Activated CD4-positive, CD25-positive, alpha-beta regulatory T cell (primary cell): ENCODE measurements around the gene CTDSP1.

ENCODE experiments used
- DNase-seq, 4 experiments: peaks; one replicate each; lab custom pipeline; 2025; lab: John Stamatoyannopoulos, UW

Gene CTDSP1

DNA sequence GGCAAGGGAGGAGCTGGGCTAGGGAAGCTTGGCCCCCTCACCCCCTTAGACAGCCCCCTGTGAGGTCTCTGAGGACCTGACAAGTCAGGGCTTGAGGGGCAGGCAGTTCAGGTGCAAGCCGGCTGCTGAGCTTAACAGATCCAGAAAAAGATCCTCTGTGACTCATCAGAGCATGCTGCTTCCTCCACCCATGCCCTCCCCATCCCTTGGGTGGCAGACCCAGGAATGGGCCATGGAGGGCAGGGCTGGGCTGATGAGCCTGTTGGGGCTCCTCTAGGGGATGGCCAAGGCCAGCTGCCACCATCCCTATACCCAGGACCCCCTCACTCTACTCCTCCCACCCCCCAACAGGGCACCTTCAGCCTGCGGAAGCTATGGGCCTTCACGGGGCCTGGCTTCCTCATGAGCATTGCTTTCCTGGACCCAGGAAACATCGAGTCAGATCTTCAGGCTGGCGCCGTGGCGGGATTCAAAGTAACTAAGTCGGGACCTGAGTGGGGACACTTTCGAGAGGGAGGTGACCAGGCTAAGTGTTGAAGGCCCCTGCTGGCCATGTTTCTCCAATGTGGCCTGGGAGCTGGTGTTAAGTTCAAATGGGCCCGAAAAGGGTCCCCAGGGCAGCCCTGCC lies 15.7 kb upstream of the CTDSP1 start:
- no peak for DNase-seq

DNA sequence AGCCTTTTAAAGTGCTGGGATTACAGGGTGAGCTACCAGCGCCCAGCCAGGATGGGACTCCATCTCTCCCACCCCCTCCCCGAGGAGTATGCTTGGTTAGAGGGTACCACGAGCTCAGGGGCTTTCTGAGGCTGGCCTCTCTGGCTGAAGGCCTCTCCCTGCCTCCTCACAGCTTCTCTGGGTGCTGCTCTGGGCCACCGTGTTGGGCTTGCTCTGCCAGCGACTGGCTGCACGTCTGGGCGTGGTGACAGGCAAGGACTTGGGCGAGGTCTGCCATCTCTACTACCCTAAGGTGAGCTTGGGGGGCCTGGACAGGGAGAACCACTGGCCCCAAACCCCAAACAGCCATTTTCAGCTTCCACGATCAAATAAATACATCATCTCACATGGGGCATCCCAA lies 14.7 kb upstream of the CTDSP1 start:
- no peak for DNase-seq

DNA sequence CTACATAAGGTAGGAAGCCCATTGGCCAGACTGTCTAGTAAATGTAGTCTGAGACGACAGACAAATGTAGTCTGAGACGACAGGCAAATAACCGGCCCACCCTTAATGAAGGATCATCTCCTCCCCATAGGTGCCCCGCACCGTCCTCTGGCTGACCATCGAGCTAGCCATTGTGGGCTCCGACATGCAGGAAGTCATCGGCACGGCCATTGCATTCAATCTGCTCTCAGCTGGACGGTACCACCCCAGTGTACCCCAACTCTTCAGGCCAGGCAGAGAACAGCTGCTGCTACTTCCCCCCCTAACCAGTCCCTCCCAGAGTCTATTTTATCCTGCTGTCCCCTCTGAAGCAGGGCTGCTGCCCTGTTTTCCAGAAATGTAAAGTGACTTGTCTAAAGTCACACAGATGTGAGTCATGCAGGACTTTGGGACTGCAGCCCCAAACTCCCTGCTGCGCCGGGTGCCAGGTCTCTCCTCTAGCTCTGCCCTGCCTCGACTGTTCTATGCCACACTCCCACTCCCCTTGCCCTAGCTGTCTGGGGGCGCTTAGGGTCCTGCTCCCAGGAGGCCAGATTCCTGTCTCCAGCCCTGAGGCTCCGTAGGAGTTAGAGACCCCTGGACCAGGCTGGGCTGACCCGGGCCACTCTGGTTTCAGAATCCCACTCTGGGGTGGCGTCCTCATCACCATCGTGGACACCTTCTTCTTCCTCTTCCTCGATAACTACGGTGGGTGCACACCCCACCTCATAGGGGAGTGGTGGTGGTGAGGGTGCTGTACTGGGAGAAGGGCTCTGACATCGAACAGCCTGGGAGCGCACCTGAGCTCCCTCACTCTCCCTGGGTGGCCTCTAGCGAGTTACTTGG lies 12.9 kb upstream of the CTDSP1 start:
- no peak for DNase-seq

DNA sequence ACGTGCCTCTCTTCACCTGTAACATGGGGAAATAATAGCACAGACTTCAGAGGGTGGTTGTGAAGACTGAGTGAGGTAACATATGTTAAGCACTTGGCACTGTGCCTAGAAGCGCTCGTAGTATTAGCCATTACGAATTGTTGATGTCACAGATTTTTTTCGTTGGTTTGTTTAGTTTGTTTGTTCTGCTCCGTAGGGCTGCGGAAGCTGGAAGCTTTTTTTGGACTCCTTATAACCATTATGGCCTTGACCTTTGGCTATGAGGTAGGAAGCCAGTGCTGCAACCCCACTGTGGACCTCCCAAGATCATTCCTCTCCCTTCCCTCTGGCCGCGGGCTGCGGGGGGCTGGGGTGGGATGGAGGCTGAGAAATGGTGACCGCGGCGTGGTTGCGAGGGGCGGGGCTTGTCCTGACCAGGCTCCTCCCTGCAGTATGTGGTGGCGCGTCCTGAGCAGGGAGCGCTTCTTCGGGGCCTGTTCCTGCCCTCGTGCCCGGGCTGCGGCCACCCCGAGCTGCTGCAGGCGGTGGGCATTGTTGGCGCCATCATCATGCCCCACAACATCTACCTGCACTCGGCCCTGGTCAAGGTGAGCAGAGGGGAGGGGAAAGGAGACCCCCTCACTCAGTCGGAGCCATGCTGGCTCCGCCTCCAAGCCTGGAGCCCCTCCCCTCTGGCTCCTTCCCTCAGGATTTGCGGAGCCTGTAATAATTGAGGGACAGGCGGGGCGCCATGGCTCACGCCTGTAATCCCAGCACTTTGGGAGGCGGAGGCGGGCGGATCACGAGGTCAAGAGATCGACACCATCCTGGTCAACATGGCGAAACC lies 12.1 kb upstream of the CTDSP1 start:
- no peak for DNase-seq

DNA sequence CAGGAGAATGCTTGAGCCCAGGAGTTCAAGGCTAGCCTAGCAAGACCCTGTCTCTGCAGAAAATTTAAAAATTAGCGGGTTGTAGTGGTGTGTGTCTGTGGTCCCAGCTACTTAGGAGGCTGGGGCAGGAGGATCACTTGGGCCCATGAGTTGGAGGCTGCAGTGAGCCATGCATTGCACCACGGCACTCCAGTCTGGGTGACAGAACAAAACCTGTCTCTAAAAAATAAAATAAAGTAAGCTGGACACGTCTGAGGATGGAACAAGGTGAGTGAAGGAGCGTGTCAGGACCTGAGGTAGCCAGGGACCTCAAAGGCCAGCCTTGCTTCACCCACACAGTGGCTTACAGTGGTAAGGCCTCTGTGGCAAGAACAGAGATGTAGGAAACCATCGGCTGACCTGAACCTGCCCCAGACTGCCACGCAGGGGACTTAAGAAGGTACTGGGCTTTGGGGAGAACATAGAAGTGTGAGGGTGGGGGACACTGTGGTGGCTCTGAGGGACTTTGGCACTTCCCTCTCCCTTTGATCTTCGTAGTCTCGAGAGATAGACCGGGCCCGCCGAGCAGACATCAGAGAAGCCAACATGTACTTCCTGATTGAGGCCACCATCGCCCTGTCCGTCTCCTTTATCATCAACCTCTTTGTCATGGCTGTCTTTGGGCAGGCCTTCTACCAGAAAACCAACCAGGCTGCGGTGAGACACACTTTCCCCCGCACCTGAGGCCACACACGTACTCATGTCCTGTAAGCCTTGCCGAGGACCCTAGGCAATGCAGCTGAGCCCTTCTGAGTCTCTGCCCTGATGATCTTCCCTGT lies 10.1 kb upstream of the CTDSP1 start:
- DNase-seq, result no peak

DNA sequence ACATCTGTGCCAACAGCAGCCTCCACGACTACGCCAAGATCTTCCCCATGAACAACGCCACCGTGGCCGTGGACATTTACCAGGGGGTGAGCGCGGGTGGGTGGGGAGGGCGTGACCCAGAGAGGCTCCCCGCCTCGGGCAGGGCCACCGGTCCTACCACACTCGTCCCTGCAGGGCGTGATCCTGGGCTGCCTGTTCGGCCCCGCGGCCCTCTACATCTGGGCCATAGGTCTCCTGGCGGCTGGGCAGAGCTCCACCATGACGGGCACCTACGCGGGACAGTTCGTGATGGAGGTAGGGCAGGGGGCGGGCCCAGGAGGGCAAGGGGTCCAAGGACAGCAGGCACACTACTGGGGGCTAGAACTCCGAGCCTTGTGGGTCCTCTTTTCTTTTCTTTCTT lies 8.5 kb upstream of the CTDSP1 start:
- DNase-seq, result no peak

DNA sequence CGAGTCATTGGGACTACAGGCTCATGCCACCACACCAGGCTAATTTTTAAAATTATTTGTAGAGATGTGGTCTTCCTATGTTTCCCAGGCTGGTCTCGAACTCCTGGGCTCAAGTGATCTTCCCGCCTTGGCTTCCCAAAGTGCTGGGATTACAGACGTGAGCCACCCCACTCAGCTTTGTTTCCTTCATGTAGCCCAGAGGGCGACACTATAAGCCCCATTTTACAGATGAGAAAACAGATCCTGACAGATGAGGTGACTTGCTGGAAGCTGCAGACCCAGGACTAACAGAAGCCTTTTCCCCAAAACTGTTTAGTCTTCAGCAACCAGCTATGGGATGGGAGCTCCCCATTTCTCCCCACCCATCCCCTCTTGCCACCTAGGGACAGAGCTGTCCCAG lies 7.2 kb upstream of the CTDSP1 start:
- no peak for DNase-seq

DNA sequence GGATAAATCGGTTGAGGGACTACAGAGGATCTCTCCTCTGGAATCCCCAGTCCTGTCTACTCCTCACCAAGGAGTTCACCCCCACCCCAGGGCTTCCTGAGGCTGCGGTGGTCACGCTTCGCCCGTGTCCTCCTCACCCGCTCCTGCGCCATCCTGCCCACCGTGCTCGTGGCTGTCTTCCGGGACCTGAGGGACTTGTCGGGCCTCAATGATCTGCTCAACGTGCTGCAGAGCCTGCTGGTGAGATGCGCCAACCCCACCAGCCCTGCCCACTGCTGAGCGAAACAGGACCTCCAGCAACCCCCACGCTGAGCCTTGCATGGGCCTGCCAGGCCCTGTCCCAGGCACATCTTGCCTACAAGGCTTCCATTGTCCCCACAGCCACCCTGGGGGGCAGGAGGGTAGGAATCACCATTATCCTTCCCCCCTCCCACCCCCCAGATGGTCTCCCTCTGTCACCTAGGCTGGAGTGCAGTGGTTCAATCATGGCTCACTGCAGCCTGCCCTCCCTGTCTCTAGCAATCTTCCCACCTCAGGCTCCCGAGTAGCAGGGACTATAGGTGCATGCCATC lies 6.7 kb upstream of the CTDSP1 start:
- DNase-seq, result no peak

DNA sequence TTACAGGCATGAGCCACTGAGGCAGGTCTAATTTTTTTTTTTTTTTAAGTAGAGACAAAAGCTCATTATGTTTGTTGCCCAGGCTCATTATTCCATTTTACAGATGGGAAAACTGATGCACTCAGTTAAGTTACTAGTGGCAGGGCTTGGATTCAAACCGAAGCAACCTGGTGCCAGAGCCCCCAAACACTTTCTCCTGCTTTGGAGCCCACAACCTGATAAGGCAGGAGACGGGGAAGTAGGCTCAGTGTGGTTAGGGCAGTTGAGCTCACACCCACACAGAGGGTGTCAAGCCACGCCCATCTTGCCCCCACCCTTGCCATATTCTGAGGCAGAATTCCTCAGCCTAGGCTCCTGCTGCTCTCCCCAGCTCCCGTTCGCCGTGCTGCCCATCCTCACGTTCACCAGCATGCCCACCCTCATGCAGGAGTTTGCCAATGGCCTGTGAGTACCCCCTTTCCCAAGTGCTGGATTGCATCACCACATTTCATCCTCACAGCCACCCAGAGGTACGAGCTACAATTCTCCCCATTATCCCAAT lies 5.8 kb upstream of the CTDSP1 start:
- no peak for DNase-seq

DNA sequence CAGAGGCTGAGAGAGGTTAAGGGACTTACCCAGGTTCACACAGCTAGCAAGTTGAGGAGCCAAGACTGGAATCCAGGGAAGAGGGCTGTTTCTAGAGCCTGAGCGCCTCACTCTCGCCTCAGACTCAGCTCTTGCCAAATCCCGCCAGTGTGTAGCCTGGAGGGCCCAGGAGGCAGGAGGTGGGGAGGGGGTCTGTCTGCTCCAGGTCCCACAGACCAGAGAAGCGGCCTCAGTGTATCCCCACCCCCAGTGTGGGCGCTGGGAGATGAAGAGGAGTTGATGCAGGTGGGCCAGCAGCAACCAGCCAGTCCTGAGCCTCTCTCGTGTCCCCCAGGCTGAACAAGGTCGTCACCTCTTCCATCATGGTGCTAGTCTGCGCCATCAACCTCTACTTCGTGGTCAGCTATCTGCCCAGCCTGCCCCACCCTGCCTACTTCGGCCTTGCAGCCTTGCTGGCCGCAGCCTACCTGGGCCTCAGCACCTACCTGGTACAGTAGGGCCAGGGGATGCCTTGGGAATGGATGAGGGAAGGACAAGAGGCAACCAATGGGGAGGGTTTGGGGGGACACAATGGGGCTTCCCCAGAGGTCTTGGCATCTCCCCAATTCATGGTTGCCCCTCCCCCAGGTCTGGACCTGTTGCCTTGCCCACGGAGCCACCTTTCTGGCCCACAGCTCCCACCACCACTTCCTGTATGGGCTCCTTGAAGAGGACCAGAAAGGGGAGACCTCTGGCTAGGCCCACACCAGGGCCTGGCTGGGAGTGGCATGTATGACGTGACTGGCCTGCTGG lies 5.2 kb upstream of the CTDSP1 start:
- DNase-seq, result no peak

DNA sequence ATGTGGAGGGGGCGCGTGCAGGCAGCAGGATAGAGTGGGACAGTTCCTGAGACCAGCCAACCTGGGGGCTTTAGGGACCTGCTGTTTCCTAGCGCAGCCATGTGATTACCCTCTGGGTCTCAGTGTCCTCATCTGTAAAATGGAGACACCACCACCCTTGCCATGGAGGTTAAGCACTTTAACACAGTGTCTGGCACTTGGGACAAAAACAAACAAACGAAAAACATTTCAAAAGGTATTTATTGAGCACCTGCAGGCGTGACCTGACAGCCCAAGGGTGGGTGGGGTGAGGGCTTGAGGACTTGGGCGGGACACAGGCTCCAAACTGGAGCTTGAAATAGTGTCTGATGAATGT lies 4.6 kb upstream of the CTDSP1 start:
- no peak for DNase-seq

DNA sequence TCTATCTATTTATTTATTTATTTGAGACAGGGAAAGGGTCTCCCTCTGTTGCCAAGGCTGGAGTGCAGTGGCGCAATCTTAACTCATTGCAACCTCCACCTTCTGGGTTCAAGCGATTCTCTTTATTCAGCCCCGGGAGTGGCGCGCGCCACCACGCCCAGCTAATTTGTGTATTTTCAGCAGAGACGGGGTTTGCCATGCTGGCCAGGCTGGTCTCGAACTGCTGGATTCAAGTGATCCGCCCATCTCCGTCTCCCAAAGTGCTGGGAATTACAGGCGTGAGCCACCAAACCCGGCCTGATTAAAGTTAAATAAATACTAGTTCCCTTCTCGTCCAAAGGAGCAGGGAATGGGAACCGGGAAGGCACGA lies 4.2 kb upstream of the CTDSP1 start:
- no peak for DNase-seq

DNA sequence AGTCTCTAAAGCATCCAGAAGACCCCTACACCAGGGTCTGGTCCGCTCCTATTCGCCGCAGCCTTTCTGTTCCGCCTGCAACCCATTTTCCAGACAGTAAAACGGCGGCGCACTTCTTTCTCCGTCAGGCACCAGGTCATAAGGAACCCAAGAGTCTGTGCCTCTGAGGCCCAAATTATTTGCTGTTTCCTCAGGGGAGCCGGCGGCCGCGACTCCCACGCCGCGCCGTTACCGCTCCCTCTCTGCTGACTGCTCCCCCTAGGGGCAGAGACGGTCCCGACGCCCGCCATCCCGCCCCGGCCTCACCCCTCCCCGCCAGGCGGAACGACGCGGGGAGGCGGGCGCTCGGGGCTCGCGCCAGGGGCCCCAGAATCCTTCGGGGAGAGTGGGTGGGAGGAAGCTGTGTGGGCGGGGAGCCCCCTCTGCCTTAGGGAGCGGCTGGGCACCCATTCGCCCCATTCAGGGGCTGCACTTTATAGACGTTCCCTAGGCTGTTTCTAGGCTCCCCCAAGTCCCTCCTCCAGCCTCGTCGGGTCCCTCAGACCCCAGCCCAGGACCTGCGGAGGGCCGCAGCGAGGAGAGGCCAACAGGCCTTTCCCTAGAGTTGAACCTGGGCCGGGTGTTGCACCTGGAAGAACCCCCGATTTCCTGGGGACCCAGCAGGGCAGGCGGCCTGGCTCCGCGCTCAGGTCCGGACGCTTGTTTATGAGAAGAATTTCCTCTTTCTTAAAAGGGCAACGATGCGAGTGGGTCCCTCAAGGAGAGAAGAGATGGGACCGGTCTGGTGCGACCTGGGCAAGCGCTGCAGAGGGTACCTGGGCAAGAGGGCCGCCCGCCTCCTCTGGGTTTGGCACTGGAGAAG lies 3.6 kb upstream of the CTDSP1 start:
- DNase-seq, result peak; percentile 84 to 89 (median 87)

DNA sequence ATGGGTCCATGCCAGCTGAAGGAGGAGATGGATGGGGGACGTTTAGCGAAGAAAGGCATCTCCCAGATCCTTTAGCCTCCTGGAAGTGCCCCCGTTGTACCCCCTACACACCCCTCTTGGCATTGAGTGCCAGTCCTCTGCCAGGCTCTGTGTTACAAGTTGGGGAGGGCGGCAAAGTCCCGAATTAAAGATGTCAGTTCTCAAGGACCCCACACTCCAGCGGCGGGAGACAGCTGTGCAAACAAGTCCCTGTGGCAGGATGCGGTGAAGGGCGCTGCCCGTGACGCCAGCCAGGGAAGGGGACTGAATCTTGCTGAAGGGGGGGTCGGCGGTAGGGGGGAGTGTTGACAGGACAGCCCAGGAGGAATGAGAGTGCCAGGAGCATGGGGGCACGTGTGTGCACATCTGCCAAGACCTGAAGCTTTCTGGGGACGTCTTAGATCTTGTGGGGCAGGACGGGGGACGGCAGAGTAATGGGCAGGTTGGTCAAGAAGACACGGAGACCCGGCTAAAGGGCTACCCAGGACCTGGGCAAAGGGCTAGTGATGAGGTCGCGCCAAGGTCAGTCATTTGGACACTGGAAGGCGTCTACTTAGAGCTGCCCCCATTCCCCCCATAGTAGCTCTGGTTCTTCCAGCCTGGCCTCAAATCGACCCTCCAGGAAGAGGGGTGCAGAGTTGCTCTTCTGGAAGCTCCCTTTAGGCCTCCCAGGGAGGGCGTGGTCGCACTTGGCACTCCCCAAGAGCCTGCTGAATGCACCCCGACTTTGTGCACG lies 2.8 kb upstream of the CTDSP1 start:
- peak in 2 of 4 experiments; percentile 50 to 58 for DNase-seq

DNA sequence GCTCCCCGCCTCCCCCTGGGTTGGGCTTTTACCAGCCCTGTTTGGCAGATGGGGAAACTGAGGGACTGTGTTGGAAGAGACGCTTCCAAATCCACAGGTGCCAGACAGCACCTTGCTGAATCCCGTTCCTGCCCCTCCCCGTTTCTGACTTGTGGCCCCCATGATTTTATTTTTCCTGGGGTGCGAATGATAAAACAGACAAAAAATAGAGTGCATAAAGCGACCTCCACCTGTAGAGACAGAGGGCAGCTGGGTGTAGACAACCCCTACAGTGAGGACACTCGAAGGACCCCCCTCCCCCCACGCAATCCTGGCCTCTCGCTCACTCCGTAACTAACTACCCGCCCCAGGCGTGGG lies 2.2 kb upstream of the CTDSP1 start:
- DNase-seq, result no peak

DNA sequence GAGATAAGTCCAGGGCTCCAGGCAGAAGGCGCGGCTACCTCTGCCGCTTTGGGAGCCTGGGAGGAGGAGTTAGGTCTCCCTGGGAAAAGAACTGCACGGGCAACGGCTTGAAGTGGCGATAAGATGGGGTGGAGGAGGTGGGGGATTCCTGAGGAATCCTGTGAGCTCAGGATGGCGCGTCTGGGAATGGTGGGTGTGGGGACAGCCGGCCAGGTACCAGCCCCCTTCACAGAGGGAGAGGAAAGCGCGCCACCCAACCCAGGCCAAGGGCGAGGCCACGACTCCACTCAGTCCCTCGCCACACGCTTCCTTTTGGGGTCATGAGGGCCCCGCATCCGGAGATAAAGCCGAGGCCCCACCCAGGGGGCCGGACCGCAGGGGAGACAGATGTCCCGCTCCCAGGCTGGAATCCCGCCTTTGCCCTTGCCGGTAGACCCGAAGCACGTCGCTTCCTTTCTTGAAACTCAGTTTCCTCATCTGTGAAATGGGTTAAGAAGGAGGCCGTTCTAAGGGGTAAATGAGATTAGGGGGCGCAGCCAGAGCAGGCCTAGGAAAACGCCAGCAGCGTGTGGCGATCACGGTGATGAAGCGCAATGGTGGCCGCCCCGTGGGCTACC lies 1.7 kb upstream of the CTDSP1 start:
- DNase-seq, result peak in 1 of 4 experiments; percentile 25

DNA sequence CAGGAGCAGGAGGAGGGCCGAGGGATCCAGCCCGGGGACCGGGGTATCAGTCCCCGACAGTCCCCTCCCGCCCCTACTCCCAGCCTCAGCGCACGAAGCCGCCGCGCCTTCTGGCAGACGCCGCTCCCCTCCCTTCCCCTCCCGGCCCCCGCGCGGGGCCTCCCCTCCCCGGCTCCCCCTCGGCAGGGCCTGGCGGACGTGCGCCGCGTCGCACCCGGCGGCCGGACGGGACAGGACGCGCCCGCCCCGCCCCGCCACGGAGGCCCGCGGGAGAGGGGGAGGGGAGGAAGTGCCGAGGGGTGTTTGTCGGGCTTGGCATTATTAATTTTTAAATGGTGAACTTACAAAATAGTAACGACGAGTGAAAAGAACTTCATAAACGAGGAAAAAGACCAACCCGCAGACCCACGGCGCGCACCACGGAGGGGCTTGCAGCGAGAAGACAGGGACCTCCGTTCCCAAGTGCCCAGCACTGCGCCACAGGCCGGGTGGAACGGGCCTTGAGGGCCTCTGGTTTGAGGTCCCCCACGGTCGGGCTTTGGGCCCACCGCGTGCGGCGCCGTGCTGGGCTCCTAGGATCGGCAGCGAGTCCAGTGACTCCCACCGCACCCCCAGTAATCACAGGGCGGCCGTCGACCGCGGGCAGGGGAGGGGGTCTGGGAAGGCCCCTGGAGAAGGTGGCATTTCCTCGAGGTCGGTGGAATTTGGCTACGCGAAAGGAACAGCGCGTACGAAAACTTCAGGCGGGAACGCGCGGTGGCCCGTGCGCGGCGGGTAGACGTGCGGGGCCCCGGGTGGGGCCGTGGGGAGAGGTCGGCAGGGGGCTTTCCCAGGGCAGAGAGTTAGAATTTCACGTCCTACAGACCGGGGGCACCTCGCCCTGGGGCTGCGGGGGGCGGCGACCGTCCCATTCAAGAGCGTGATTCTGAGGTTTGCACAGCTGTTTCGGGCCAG lies 954 bp upstream of the CTDSP1 start:
- peak; percentile 28 to 66 (median 46) for DNase-seq
